ENCODE data around the gene SRSF4. TPM values are rescaled to one million over a fixed set of nuclear protein-coding genes. Genes with fewer than 3 reads are reported as not detected.

The SRSF4 gene
- total and polyA plus RNA-seq, 2 donors (not counting 1 experiment from before 2014, with no cell fraction given), result 51.4 to 61.9 TPM

- H3K4me2 ChIP-seq (ENCODE audit: extremely low read depth, insufficient read depth, low read length), result no peak overlapping the region
- peaks cover 24% of the 10 kb centered on the region for H3K36me3 ChIP-seq (ENCODE audit: control insufficient read depth, insufficient read depth, low read length)
- no peak overlapping the region for H2AFZ ChIP-seq (ENCODE audit: low read length)
- no peaks in the 10 kb centered on the region for H3K9me3 ChIP-seq (ENCODE audit: control insufficient read depth, insufficient read depth, low read depth, low read length)
- H3K27me3 ChIP-seq (ENCODE audit: control insufficient read depth, insufficient read depth, low read length), result no peaks in the 10 kb centered on the region
- H3K27ac ChIP-seq (ENCODE audit: insufficient read depth, low read length), result no peak overlapping the region
- DNase-seq (ENCODE audit: low read depth in 2 of 2), result no peak
- H3K4me3 ChIP-seq (replicated peaks in 1 of 4; ENCODE audit: control extremely low read depth in 1 of 4, insufficient read depth in 1 of 4, low read depth in 3 of 4, low read length in 4 of 4), result no peak overlapping the region
- peaks cover 17% of the 10 kb centered on the region for H3K4me1 ChIP-seq (ENCODE audit: control insufficient read depth, extremely low read depth, insufficient read depth, low read length)
- no peak for TF ChIP-seq EZH2 (IDR thresholded peaks at IDR 0.05; ENCODE audit: low read length, missing control alignments)
- no peak for TF ChIP-seq CTCF (conservative IDR thresholded peaks at IDR 0.05 in 1 of 2, IDR thresholded peaks at IDR 0.05 in 1 of 2; ENCODE audit: low read depth in 1 of 2, low read length in 2 of 2)
- H3K9ac ChIP-seq (ENCODE audit: insufficient read depth, low read length), result no peak overlapping the region
- no peaks in the 10 kb centered on the region for H4K20me1 ChIP-seq (ENCODE audit: control insufficient read depth, extremely low read depth, insufficient read depth, low read length)
- H3K79me2 ChIP-seq (ENCODE audit: control insufficient read depth, insufficient read depth, low read length), result peaks cover 3% of the 10 kb centered on the region
Measured at GRCh38 chr1:29148656-29149491, 32.8 kb downstream of the SRSF4 start.

- Histone ChIP-seq H3K36me3 (ENCODE audit: control insufficient read depth, insufficient read depth, low read length) (peaks cover 16% of the 10 kb centered on the region), H4K20me1 (ENCODE audit: control insufficient read depth, extremely low read depth, insufficient read depth, low read length) (no peaks in the 10 kb centered on the region), H3K4me3 (replicated peaks in 1 of 4; ENCODE audit: control extremely low read depth in 1 of 4, insufficient read depth in 1 of 4, low read depth in 3 of 4, low read length in 4 of 4) (no peak overlapping the region), H3K4me1 (ENCODE audit: control insufficient read depth, extremely low read depth, insufficient read depth, low read length) (peaks cover 17% of the 10 kb centered on the region), H3K79me2 (ENCODE audit: control insufficient read depth, insufficient read depth, low read length) (no peaks in the 10 kb centered on the region), H3K27ac (ENCODE audit: insufficient read depth, low read length) (peak overlapping the region; percentile 85), H3K4me2 (ENCODE audit: extremely low read depth, insufficient read depth, low read length) (no peak overlapping the region), H3K9ac (ENCODE audit: insufficient read depth, low read length) (no peak overlapping the region), H3K9me3 (ENCODE audit: control insufficient read depth, insufficient read depth, low read depth, low read length) (no peaks in the 10 kb centered on the region), H3K27me3 (ENCODE audit: control insufficient read depth, insufficient read depth, low read length) (no peaks in the 10 kb centered on the region), H2AFZ (ENCODE audit: low read length) (no peak overlapping the region)
- peak; percentile 72 to 93 for DNase-seq (ENCODE audit: low read depth in 2 of 2)
- TF ChIP-seq EZH2 (IDR thresholded peaks at IDR 0.05; ENCODE audit: low read length, missing control alignments), result no peak
- no peak for TF ChIP-seq CTCF (conservative IDR thresholded peaks at IDR 0.05 in 1 of 2, IDR thresholded peaks at IDR 0.05 in 1 of 2; ENCODE audit: low read depth in 1 of 2, low read length in 2 of 2)
Measured at GRCh38 chr1:29145739-29146437, 35.8 kb downstream of the SRSF4 start.

- Histone ChIP-seq H3K79me2 (ENCODE audit: control insufficient read depth, insufficient read depth, low read length) (no peaks in the 10 kb centered on the region), H3K9ac (ENCODE audit: insufficient read depth, low read length) (no peak overlapping the region), H3K4me3 (replicated peaks in 1 of 4; ENCODE audit: control extremely low read depth in 1 of 4, insufficient read depth in 1 of 4, low read depth in 3 of 4, low read length in 4 of 4) (no peak overlapping the region), H4K20me1 (ENCODE audit: control insufficient read depth, extremely low read depth, insufficient read depth, low read length) (no peaks in the 10 kb centered on the region), H3K27ac (ENCODE audit: insufficient read depth, low read length) (no peak overlapping the region), H3K36me3 (ENCODE audit: control insufficient read depth, insufficient read depth, low read length) (peaks cover 11% of the 10 kb centered on the region), H2AFZ (ENCODE audit: low read length) (no peak overlapping the region), H3K9me3 (ENCODE audit: control insufficient read depth, insufficient read depth, low read depth, low read length) (no peaks in the 10 kb centered on the region), H3K27me3 (ENCODE audit: control insufficient read depth, insufficient read depth, low read length) (no peaks in the 10 kb centered on the region), H3K4me1 (ENCODE audit: control insufficient read depth, extremely low read depth, insufficient read depth, low read length) (peaks cover 17% of the 10 kb centered on the region), H3K4me2 (ENCODE audit: extremely low read depth, insufficient read depth, low read length) (no peak overlapping the region)
- no peak for TF ChIP-seq CTCF (conservative IDR thresholded peaks at IDR 0.05 in 1 of 2, IDR thresholded peaks at IDR 0.05 in 1 of 2; ENCODE audit: low read depth in 1 of 2, low read length in 2 of 2)
- TF ChIP-seq EZH2 (IDR thresholded peaks at IDR 0.05; ENCODE audit: low read length, missing control alignments), result no peak
- DNase-seq (ENCODE audit: low read depth in 2 of 2), result no peak
Measured at GRCh38 chr1:29144178-29144577, 37.5 kb downstream of the SRSF4 start.

All from fibroblast of lung (primary cell).